Osteoblast (primary cell): ENCODE measurements around the gene NFKB1. TPM values are rescaled to one million over a fixed set of nuclear protein-coding genes. Genes with fewer than 3 reads are reported as not detected.

Source experiments
- DNase-seq: peaks from one replicate; pipeline ENCODE4 v3.0.0; 2011; ENCODE audit warnings: low spot score, mixed read lengths; ENCODE audit not compliant: insufficient read length; ENCODE audit errors: missing footprints
- H2AFZ ChIP-seq: 2 replicates; pipeline ENCODE4 v1.6.0; 2011; ENCODE audit warnings: mild to moderate bottlenecking, low read length
- H3K27ac ChIP-seq: 2 replicates; pipeline ENCODE4 v1.5.1; 2011; ENCODE audit warnings: mild to moderate bottlenecking, low read depth, low read length, moderate library complexity
- H3K27me3 ChIP-seq: 2 replicates; pipeline ENCODE4 v1.6.0; 2012; ENCODE audit warnings: mild to moderate bottlenecking, control low read depth, inconsistent platforms, low read length, moderate library complexity; ENCODE audit not compliant: insufficient read depth
- H3K36me3 ChIP-seq: 2 replicates; pipeline ENCODE4 v1.5.1; 2011; ENCODE audit warnings: mild to moderate bottlenecking, low read length, control low read depth, moderate library complexity; ENCODE audit not compliant: insufficient read depth
- H3K4me1 ChIP-seq: 2 replicates; pipeline ENCODE4 v1.5.1; 2011; ENCODE audit warnings: mild to moderate bottlenecking, low read length, control low read depth, moderate library complexity; ENCODE audit not compliant: insufficient read depth
- H3K4me2 ChIP-seq: 2 replicates; pipeline ENCODE4 v1.6.0; 2011; ENCODE audit warnings: mild to moderate bottlenecking, low read length; ENCODE audit not compliant: insufficient read depth
- H3K4me3 ChIP-seq: fragments of 200-600 bp; sonication (generic); 3 replicates; pipeline ENCODE4 v1.5.1; 2012; ENCODE audit warnings: mild to moderate bottlenecking, low read length, inconsistent platforms; ENCODE audit not compliant: insufficient read depth
- H3K79me2 ChIP-seq: 2 replicates; pipeline ENCODE4 v1.6.0; 2012; ENCODE audit warnings: mild to moderate bottlenecking, low read length, control low read depth, inconsistent platforms; ENCODE audit not compliant: insufficient read depth
- H3K9me3 ChIP-seq: 2 replicates; pipeline ENCODE4 v1.5.1; 2011; ENCODE audit warnings: low read depth, low read length, control low read depth
- H4K20me1 ChIP-seq: 2 replicates; pipeline ENCODE4 v1.6.0; 2012; ENCODE audit warnings: mild to moderate bottlenecking, low read length, control low read depth; ENCODE audit not compliant: insufficient read depth
- CTCF ChIP-seq: IDR thresholded peaks from 2 replicates; pipeline ENCODE4 v1.5.1; 2011; ENCODE audit warnings: mild to moderate bottlenecking, low read depth, low read length, moderate library complexity; ENCODE audit errors: extremely low read depth
- total RNA-seq: library from RNA; depleted of rRNA; stranded (reverse); fragments of >200 nt; gene quantifications from 2 replicates; pipeline ENCODE4 v1.2.3, GENCODE V29; 2012

Gene NFKB1
- total RNA-seq, 1 donor: 27.1 TPM

DNA sequence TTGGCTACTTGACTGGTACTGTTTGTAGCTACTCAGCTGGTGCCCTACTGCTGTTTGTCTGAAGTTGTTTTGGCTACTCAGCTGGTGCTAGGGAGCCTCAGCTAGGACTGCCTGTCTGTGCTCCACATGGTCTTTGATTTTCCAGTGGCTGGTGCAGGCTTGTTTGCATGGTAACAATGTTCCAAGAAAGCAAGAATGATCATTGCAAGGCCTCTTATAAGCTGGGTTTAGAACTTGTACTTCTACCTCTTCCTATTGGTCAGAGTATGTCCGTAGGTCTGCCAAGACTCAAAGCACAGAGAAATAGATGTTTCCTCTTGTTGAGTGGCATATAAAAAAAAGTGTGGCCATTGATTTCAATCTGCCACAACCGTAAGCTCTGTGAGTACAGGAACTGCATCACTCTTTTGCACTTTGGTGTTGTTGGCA is 17.6 kb downstream of the NFKB1 start:
- Histone ChIP-seq H3K79me2 (peaks cover 80% of the 10 kb centered on the region), H3K4me2 (no peak overlapping the region), H3K4me1 (no peaks in the 10 kb centered on the region), H2AFZ (no peak overlapping the region), H4K20me1 (peaks cover 35% of the 10 kb centered on the region), H3K4me3 (no peak overlapping the region), H3K36me3 (no peaks in the 10 kb centered on the region), H3K27me3 (no peaks in the 10 kb centered on the region), H3K9me3 (no peaks in the 10 kb centered on the region), H3K27ac (no peak overlapping the region)
- DNase-seq: no peak
- TF ChIP-seq CTCF: no peak

DNA sequence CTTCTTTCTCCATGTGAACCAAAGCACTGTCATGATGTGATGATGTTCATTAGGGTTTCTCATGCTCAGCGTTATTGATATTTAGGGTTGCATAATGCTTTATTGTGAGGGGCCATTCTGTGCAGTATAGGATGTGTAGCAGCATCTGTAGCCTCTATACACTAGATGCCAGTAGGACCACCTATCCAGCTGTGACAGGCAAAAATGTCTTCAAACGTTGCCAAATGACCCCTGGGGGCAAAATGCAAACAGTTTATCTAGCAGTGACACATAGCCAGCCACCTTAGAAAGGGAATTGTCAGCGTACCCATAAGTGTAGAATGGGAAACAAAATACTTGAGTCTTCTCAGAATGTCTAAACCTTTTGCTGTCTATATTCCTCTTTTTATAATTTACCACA is 18.8 kb downstream of the NFKB1 start:
- no peak for DNase-seq
- Histone ChIP-seq H3K4me3 (no peak overlapping the region), H3K36me3 (no peaks in the 10 kb centered on the region), H4K20me1 (peaks cover 35% of the 10 kb centered on the region), H3K4me2 (no peak overlapping the region), H3K9me3 (no peaks in the 10 kb centered on the region), H3K79me2 (peaks cover 79% of the 10 kb centered on the region), H3K4me1 (no peaks in the 10 kb centered on the region), H3K27ac (no peak overlapping the region), H3K27me3 (no peaks in the 10 kb centered on the region), H2AFZ (no peak overlapping the region)
- no peak for TF ChIP-seq CTCF

DNA sequence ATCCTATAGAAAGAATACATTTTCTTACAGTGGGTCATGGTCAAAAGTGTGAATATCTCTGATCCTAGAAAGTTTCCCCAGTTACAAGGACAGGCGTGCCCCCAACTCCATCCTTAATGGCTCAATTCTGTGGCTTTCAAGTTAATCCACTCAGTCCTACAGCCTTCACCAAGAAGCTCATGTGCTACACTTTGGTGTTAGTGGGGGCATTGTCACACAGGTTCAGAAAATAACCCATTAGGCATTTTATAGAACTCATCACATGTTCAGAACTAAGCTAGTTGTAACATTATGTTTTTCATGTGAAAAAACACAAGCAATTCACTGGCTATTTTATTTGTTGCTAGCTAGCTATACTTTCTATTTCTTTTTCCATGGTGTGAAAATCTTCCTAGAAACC is 20.4 kb downstream of the NFKB1 start:
- no peak overlapping the region for H3K4me3 ChIP-seq
- no peak overlapping the region for H2AFZ ChIP-seq
- H3K36me3 ChIP-seq: no peaks in the 10 kb centered on the region
- no peak for TF ChIP-seq CTCF
- no peaks in the 10 kb centered on the region for H3K27me3 ChIP-seq
- no peak for DNase-seq
- peaks cover 83% of the 10 kb centered on the region for H3K79me2 ChIP-seq
- no peaks in the 10 kb centered on the region for H3K9me3 ChIP-seq
- no peak overlapping the region for H3K27ac ChIP-seq
- H3K4me2 ChIP-seq: no peak overlapping the region
- H3K4me1 ChIP-seq: no peaks in the 10 kb centered on the region
- H4K20me1 ChIP-seq: peaks cover 34% of the 10 kb centered on the region

DNA sequence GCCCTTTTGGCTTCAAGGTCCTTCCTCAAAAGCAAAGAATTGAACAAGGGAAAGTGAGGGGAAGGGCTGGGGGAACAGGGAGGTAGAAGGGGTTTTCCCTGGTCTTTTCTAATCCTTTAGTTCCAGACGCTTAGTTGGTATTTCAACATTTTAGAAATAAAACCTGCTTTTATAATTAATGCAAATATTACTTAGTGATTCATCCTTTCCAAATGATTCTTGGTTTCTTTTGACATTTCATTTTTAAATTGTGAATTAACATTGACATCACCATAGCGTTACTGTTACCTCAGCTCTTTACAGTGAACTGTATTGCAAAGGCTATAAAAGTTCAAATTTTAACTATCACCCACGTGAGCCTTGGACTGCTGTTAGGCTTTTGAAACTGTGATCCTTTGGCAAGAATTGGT is 20.9 kb downstream of the NFKB1 start:
- H3K9me3 ChIP-seq: no peaks in the 10 kb centered on the region
- H3K4me3 ChIP-seq: no peak overlapping the region
- no peak for TF ChIP-seq CTCF
- no peaks in the 10 kb centered on the region for H3K4me1 ChIP-seq
- H3K4me2 ChIP-seq: no peak overlapping the region
- H4K20me1 ChIP-seq: peaks cover 30% of the 10 kb centered on the region
- no peak for DNase-seq
- H3K36me3 ChIP-seq: no peaks in the 10 kb centered on the region
- H3K27me3 ChIP-seq: no peaks in the 10 kb centered on the region
- peaks cover 79% of the 10 kb centered on the region for H3K79me2 ChIP-seq
- H3K27ac ChIP-seq: no peak overlapping the region
- H2AFZ ChIP-seq: no peak overlapping the region
